Activated naive CD4-positive, alpha-beta T cell treated with anti-CD3 and anti-CD28 coated beads, Interleukin-2, amount 50 U/mL, for 72 hours (primary cell): Measurements from ENCODE around the gene PSMB7. TPM values are rescaled to one million over a fixed set of nuclear protein-coding genes. Genes with fewer than 3 reads are reported as not detected.
A peak's percentile ranks its signal among the peaks of the same experiment; 100 is the strongest.

Experiments used
- ATAC-seq, 2 donors: fragments of 150-1000 bp; cut with Tn5 transposase; 2 replicates each; pipeline ENCODE4 v1.10.0; 2021; ENCODE audit warnings: mild to moderate bottlenecking in 2 of 2, moderate library complexity in 2 of 2
- DNase-seq, 2 donors: peaks; one replicate each; pipeline ENCODE4 v3.0.0; 2021 to 2022; ENCODE audit warnings: low spot score in 2 of 2
- H3K27ac Mint-ChIP-seq, 2 donors: one replicate each; pipeline ENCODE4 v1.8.0; 2022; ENCODE audit warnings: mild to moderate bottlenecking in 2 of 2, mixed read lengths in 2 of 2
- H3K36me3 Mint-ChIP-seq, 2 donors: one replicate each; pipeline ENCODE4 v1.8.0; 2022; ENCODE audit warnings: mixed read lengths in 2 of 2
- H3K9me3 Mint-ChIP-seq, 2 donors: one replicate each; pipeline ENCODE4 v1.8.0; 2022; ENCODE audit warnings: mixed read lengths in 2 of 2
- total RNA-seq, 2 donors: library from RNA; stranded (reverse); gene quantifications; one replicate each; pipeline ENCODE4 v1.2.3, GENCODE V29; 2022

Gene PSMB7
- total RNA-seq, 2 donors from 2014 or later: 158 to 167 TPM

DNA sequence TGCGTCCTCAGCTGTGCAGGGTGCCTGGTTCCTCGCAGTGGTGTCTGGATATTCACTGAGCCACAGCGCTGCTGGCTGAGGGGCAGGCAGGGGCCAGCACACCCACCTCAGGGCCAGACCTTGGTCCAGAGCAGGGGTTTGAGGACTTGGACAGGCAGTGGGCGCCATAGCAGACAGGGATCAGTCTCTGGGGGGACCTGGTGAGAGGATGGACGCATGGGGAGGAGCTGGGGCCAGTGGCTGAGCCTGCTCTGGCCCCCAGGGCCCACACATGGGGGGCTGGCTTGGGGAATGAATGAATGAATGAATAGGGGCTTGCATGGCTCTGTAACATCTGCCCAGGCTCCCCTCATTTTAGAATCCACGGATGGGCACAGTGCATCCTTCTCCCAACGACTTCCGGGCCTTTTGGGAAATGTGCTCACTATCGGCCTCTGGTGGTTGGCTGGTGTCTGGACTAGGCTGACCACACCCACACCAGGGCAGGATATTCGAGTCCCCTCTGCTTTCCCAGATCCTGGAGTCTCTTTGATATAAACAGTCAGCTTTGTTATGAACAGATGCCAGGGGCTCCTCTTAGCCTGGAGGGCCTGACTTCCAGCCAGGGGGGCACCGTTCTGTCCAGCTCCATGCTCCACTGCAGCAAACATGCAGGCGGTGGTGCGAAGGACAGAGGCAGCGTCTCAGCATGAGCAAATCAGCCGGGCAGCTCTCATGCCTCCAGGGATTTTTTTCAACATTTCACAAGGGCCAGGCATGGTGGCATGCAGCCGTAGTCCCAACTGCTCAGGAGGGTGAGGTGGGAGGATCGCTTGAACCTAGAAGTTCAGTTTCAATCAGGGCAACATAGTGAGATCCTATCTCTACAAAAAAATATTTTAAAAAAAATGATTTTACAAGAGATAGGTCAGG lies 94.9 kb downstream of the PSMB7 start:
- peak; percentile 59 to 84 for ATAC-seq
- no peaks in the 10 kb centered on the region for H3K36me3 Mint-ChIP-seq
- no peaks in the 10 kb centered on the region for H3K9me3 Mint-ChIP-seq
- peak overlapping the region in 1 of 2 donors; percentile 21 for H3K27ac Mint-ChIP-seq
- peak; percentile 50 to 62 for DNase-seq

GRCh38 chr9:124315882-124316281 lies 99.4 kb downstream of the PSMB7 start:
- H3K9me3 Mint-ChIP-seq: no peaks in the 10 kb centered on the region
- ATAC-seq: no peak
- no peaks in the 10 kb centered on the region for H3K36me3 Mint-ChIP-seq
- H3K27ac Mint-ChIP-seq: no peak overlapping the region
- no peak for DNase-seq

- no peak overlapping the region for H3K27ac Mint-ChIP-seq
- H3K9me3 Mint-ChIP-seq: no peaks in the 10 kb centered on the region
- DNase-seq: no peak
- no peak for ATAC-seq
- H3K36me3 Mint-ChIP-seq: no peaks in the 10 kb centered on the region
These were observed 101.3 kb downstream of the PSMB7 start for GRCh38 chr9:124313940-124314339.

GRCh38 chr9:124312290-124313265 lies 102.7 kb downstream of the PSMB7 start:
- DNase-seq (no peak), ATAC-seq (no peak)
- no peaks in the 10 kb centered on the region for H3K9me3 Mint-ChIP-seq
- no peak overlapping the region for H3K27ac Mint-ChIP-seq
- no peaks in the 10 kb centered on the region for H3K36me3 Mint-ChIP-seq

- no peak for DNase-seq
- ATAC-seq: no peak
- H3K36me3 Mint-ChIP-seq: no peaks in the 10 kb centered on the region
- no peaks in the 10 kb centered on the region for H3K9me3 Mint-ChIP-seq
- H3K27ac Mint-ChIP-seq: no peak overlapping the region
These were observed 104.0 kb downstream of the PSMB7 start for GRCh38 chr9:124311283-124311682.

DNA sequence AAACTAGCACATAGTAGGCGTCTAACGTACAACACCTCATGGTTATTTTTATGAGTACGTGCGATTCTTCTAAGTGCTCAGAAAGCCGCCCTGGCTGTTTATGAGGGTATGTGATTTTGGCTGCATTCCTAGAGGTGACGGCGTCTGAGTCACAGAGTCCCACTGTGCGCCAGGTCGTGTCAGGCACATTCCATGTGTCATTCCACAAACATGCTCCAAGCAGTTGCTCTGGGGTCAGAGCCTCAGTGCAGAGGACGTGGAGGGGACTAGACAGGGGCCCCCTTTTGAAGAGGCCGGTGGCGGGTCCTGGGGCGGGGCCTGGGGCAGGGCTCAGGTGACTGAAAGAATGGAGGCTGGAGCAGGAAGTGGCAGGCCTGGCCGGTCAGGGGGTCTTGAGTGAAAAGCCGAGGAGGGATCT lies 105.6 kb downstream of the PSMB7 start:
- Mint-ChIP-seq H3K9me3 (no peaks in the 10 kb centered on the region), H3K36me3 (no peaks in the 10 kb centered on the region), H3K27ac (no peak overlapping the region)
- DNase-seq: no peak
- ATAC-seq: no peak

DNA sequence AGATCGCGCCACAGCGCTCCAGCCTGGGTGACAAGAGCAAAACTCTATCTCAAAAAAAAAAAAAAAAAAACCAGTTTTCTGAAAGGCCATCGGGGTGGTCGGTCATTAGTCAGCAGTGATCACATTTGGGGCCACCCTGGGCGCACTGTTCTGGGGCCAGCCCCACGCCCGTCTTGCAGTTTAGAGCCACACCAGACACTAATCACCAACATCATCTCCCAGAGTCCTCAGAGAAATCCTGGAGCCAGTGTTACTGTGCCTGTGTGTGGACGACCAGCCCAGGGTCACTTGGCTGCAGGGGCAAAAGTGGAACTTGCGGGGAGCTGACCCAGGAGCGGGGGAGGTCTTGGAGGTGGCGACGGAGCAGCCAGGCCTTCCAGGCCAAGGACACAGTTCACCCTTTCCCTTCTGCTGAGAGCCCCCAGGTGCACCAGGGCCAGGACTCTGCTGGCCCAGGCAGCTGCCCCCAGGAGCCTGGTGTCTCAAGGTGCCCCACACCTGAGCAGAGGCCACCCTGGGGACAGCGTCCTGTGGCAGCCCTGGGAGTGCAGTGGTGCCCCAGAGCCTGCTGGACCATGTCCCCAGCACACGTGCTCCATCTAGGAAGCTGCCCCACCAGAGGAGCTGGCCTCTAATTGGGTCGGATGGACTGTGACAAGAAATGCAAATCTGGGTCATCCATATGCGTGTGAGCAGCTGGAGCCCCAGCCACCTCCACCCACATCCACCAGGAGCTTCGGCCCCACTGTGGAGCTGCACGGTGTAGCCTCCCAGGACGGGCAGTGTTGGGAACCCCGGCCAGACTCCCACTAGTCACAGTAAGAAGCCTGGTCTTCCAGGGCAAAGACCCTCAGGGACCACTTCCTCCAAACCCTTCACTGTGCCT lies 106.4 kb downstream of the PSMB7 start:
- Mint-ChIP-seq H3K9me3 (no peaks in the 10 kb centered on the region), H3K27ac (no peak overlapping the region), H3K36me3 (no peaks in the 10 kb centered on the region)
- ATAC-seq (no peak), DNase-seq (no peak)

GRCh38 chr9:124307379-124308030 lies 107.7 kb downstream of the PSMB7 start:
- ATAC-seq: no peak
- H3K36me3 Mint-ChIP-seq: no peaks in the 10 kb centered on the region
- H3K9me3 Mint-ChIP-seq: no peaks in the 10 kb centered on the region
- no peak overlapping the region for H3K27ac Mint-ChIP-seq
- no peak for DNase-seq

GRCh38 chr9:124306098-124306735 lies 109.0 kb downstream of the PSMB7 start:
- no peak for DNase-seq
- Mint-ChIP-seq H3K27ac (no peak overlapping the region), H3K36me3 (no peaks in the 10 kb centered on the region), H3K9me3 (no peaks in the 10 kb centered on the region)
- ATAC-seq: no peak

- no peaks in the 10 kb centered on the region for H3K36me3 Mint-ChIP-seq
- H3K9me3 Mint-ChIP-seq: no peaks in the 10 kb centered on the region
- H3K27ac Mint-ChIP-seq: no peak overlapping the region
- DNase-seq: no peak
- ATAC-seq: no peak
These were observed 111.0 kb downstream of the PSMB7 start for GRCh38 chr9:124304285-124304684.

DNA sequence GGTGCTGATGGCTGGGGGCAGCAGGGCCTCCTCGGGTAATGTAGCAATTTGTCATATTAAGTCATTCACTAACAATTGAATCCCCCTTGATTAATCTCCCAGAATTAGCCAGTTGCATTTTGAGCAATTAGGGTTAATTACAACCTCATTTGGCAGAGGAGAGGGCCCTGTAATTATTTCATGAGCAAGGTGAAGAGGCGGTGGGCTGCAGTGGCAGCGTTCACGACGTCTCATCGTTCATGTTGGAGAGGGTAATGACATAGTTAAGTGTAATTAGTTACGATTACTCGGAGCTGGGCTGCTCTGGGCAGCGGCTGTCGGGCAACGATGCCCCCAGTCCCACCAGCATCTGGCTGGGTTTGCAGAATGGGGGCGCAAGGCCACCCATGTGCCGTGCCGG lies 111.5 kb downstream of the PSMB7 start:
- ATAC-seq: no peak
- no peak overlapping the region for H3K27ac Mint-ChIP-seq
- H3K9me3 Mint-ChIP-seq: no peaks in the 10 kb centered on the region
- no peaks in the 10 kb centered on the region for H3K36me3 Mint-ChIP-seq
- DNase-seq: no peak

Other genes with a start within 250 kb of the PSMB7 start
- gene NEK6, start 157.5 kb downstream of the PSMB7 start, total RNA-seq: 1 to 10 TPM; 3.1 to 5.4 TPM
- not detected for gene ADGRD2, start 35.0 kb upstream of the PSMB7 start, total RNA-seq
- gene NR5A1, start 92.0 kb upstream of the PSMB7 start, total RNA-seq: not detected